ENCODE results near the gene PHKG1.
"Not testable (repeated sequence)": the region's sequence is repeated elsewhere in the genome, so short reads cannot be mapped to it uniquely, and the experiment has no call there.

PHKG1 gene

GRCh38 chr7:56053379-56053778, 39.4 kb downstream of the PHKG1 start:
- Histone ChIP-seq H4K20me1 (ENCODE audit: insufficient read depth, low read length) (no peaks in the 10 kb centered on the region), H3K27me3 (ENCODE audit: insufficient read depth, low read length) (no peaks in the 10 kb centered on the region), H2AFZ (ENCODE audit: low read length) (no peak overlapping the region), H3K4me2 (ENCODE audit: low read length) (peak overlapping the region; percentile 78), H3K9ac (ENCODE audit: low read length) (peak overlapping the region; percentile 92), H3K9me3 (ENCODE audit: low read length) (no peaks in the 10 kb centered on the region), H3K27ac (ENCODE audit: low read depth, low read length, poor library complexity, severe bottlenecking) (peak overlapping the region; percentile 6), H3F3A (ENCODE audit: insufficient read depth, low read length) (no peaks in the 10 kb centered on the region), H3K4me1 (ENCODE audit: insufficient read depth, low read length, severe bottlenecking) (peaks cover 47% of the 10 kb centered on the region), H3K9me2 (ENCODE audit: low read depth, low read length) (no peaks in the 10 kb centered on the region), H3K4me3 (ENCODE audit: low read depth, low read length, poor library complexity, severe bottlenecking) (peak overlapping the region; percentile 86), H3K36me3 (ENCODE audit: insufficient read depth, low read length) (peaks cover 63% of the 10 kb centered on the region), H3K79me2 (ENCODE audit: insufficient read depth, low read length) (peaks cover 46% of the 10 kb centered on the region)
- TF ChIP-seq EZH2 (IDR thresholded peaks at IDR 0.05; ENCODE audit: borderline replicate concordance, low read length): no peak
- no peak for TF ChIP-seq CTCF (IDR thresholded peaks at IDR 0.05; ENCODE audit: low read length)

- Histone ChIP-seq H3K4me3 (ENCODE audit: low read depth, low read length, poor library complexity, severe bottlenecking) (peak within 1 kb of the TSS; percentile 86), H3K27me3 (ENCODE audit: insufficient read depth, low read length) (no peaks in the 10 kb centered on the region), H3K9me2 (ENCODE audit: low read depth, low read length) (no peaks in the 10 kb centered on the region), H3K79me2 (ENCODE audit: insufficient read depth, low read length) (peaks cover 46% of the 10 kb centered on the region), H3K9me3 (ENCODE audit: low read length) (no peaks in the 10 kb centered on the region), H3K9ac (ENCODE audit: low read length) (peak within 1 kb of the TSS; percentile 92), H4K20me1 (ENCODE audit: insufficient read depth, low read length) (no peaks in the 10 kb centered on the region), H2AFZ (ENCODE audit: low read length) (no peak within 1 kb of the TSS), H3K36me3 (ENCODE audit: insufficient read depth, low read length) (peaks cover 45% of the 10 kb centered on the region), H3K27ac (ENCODE audit: low read depth, low read length, poor library complexity, severe bottlenecking) (peak within 1 kb of the TSS; percentile 73), H3F3A (ENCODE audit: insufficient read depth, low read length) (no peaks in the 10 kb centered on the region), H3K4me1 (ENCODE audit: insufficient read depth, low read length, severe bottlenecking) (peaks cover 48% of the 10 kb centered on the region), H3K4me2 (ENCODE audit: low read length) (peak within 1 kb of the TSS; percentile 93)
- TF ChIP-seq EZH2 (IDR thresholded peaks at IDR 0.05; ENCODE audit: borderline replicate concordance, low read length) (no peak), CTCF (IDR thresholded peaks at IDR 0.05; ENCODE audit: low read length) (no peak)
Observed at GRCh38 chr7:56051339-56052191, 41.2 kb downstream of the PHKG1 start, which contains the start of the genes CCT6A and PSPH. Gene CCT6A, plus strand, starts transcription at chr7:56051765. Its CDS starts 84 bp downstream, at chr7:56051849. Gene PSPH, minus strand, starts transcription at chr7:56051444. Its CDS starts 30,232 bp downstream, at chr7:56021212.

GRCh38 chr7:56051053-56051338, 41.8 kb downstream of the PHKG1 start:
- Histone ChIP-seq H3K4me3 (ENCODE audit: low read depth, low read length, poor library complexity, severe bottlenecking) (peak overlapping the region; percentile 86), H3K4me2 (ENCODE audit: low read length) (peak overlapping the region; percentile 93), H3K79me2 (ENCODE audit: insufficient read depth, low read length) (peaks cover 46% of the 10 kb centered on the region), H3K4me1 (ENCODE audit: insufficient read depth, low read length, severe bottlenecking) (peaks cover 48% of the 10 kb centered on the region), H3K9me2 (ENCODE audit: low read depth, low read length) (no peaks in the 10 kb centered on the region), H3F3A (ENCODE audit: insufficient read depth, low read length) (no peaks in the 10 kb centered on the region), H3K9me3 (ENCODE audit: low read length) (no peaks in the 10 kb centered on the region), H3K27me3 (ENCODE audit: insufficient read depth, low read length) (no peaks in the 10 kb centered on the region), H4K20me1 (ENCODE audit: insufficient read depth, low read length) (no peaks in the 10 kb centered on the region), H3K36me3 (ENCODE audit: insufficient read depth, low read length) (peaks cover 39% of the 10 kb centered on the region), H3K9ac (ENCODE audit: low read length) (peak overlapping the region; percentile 92), H3K27ac (ENCODE audit: low read depth, low read length, poor library complexity, severe bottlenecking) (peak overlapping the region; percentile 73), H2AFZ (ENCODE audit: low read length) (no peak overlapping the region)
- TF ChIP-seq EZH2 (IDR thresholded peaks at IDR 0.05; ENCODE audit: borderline replicate concordance, low read length): no peak
- no peak for TF ChIP-seq CTCF (IDR thresholded peaks at IDR 0.05; ENCODE audit: low read length)

GRCh38 chr7:56048763-56049162, 44.0 kb downstream of the PHKG1 start:
- H3K4me3 ChIP-seq (ENCODE audit: low read depth, low read length, poor library complexity, severe bottlenecking); H2AFZ ChIP-seq (ENCODE audit: low read length); H3K9me2 ChIP-seq (ENCODE audit: low read depth, low read length); H3K9me3 ChIP-seq (ENCODE audit: low read length); H3K4me2 ChIP-seq (ENCODE audit: low read length); H4K20me1 ChIP-seq (ENCODE audit: insufficient read depth, low read length); H3F3A ChIP-seq (ENCODE audit: insufficient read depth, low read length); H3K27me3 ChIP-seq (ENCODE audit: insufficient read depth, low read length); H3K9ac ChIP-seq (ENCODE audit: low read length); H3K27ac ChIP-seq (ENCODE audit: low read depth, low read length, poor library complexity, severe bottlenecking): not testable (repeated sequence)
- H3K79me2 ChIP-seq (ENCODE audit: insufficient read depth, low read length): peaks cover 36% of the 10 kb centered on the region
- H3K4me1 ChIP-seq (ENCODE audit: insufficient read depth, low read length, severe bottlenecking): peaks cover 37% of the 10 kb centered on the region
- H3K36me3 ChIP-seq (ENCODE audit: insufficient read depth, low read length): peaks cover 25% of the 10 kb centered on the region
